ENCODE results near the gene CAMK1D.

DNA sequence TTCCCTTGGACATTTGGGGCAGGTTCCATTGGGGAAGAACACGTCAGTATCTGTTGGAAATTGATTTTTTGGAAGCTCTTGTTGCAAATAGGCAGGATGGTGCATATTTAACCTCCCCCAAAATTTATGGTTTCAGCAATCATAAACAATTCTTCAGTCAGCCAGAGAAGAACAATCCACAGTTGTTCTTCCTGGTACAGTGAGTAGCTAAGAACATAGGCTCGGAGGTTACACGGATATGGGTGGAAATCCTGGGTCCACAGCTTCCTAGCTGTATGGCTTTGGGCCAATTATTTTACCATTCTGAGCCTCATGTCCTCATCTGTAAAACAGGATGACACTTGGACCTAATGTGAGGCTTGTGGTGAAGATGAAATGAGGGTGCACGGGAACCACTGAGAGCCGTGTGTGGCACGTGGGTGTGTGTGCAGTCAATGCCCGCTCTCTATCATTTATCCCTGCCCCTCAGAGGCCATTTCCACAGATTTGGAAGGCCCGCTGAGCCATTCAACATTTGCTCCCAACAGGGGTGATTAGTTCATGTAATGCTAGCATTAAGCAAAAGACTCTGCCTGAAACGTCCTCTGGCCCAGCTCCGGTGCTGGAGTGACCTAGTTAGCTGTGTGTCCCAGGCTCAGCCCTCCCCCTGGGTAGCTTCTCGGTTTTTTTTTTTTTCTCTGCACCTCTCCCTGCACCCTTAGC, 9.7 kb downstream of the CAMK1D start:
- TF ChIP-seq, protein P1, sequence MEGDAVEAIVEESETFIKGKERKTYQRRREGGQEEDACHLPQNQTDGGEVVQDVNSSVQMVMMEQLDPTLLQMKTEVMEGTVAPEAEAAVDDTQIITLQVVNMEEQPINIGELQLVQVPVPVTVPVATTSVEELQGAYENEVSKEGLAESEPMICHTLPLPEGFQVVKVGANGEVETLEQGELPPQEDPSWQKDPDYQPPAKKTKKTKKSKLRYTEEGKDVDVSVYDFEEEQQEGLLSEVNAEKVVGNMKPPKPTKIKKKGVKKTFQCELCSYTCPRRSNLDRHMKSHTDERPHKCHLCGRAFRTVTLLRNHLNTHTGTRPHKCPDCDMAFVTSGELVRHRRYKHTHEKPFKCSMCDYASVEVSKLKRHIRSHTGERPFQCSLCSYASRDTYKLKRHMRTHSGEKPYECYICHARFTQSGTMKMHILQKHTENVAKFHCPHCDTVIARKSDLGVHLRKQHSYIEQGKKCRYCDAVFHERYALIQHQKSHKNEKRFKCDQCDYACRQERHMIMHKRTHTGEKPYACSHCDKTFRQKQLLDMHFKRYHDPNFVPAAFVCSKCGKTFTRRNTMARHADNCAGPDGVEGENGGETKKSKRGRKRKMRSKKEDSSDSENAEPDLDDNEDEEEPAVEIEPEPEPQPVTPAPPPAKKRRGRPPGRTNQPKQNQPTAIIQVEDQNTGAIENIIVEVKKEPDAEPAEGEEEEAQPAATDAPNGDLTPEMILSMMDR (IDR thresholded peaks at IDR 0.05) = no peak
- TF ChIP-seq POLR2A (IDR thresholded peaks at IDR 0.05) = no peak

All from right lobe of liver (tissue), 4 donors.